OCI-LY3 (cell line): ENCODE results near the gene AKAP6.

Experiments used
- H2AFZ ChIP-seq: fragments of 200-600, 300-600 bp; shearing (Covaris generic); 2 replicates; pipeline ENCODE4 v1.6.0; 2014; ENCODE audit warnings: antibody characterized with exemption, low read depth, low read length
- H3K27ac ChIP-seq: fragments of 200-600, 300-600 bp; sonication (generic); 2 replicates; pipeline ENCODE4 v1.5.1; 2014; ENCODE audit warnings: mild to moderate bottlenecking, low read length, moderate library complexity, mixed read lengths
- H3K27me3 ChIP-seq: fragments of 200-600, 300-600 bp; sonication (generic); 2 replicates; pipeline ENCODE4 v1.6.1; 2014; ENCODE audit warnings: low read depth, low read length, mixed read lengths
- H3K36me3 ChIP-seq: fragments of 200-600, 300-600 bp; sonication (generic); replicated peaks from 2 replicates; pipeline ENCODE3; 2014; ENCODE audit warnings: low read depth, low read length, mixed read lengths
- H3K4me1 ChIP-seq: fragments of 300-600, 200-600 bp; sonication (generic); 2 replicates; pipeline ENCODE4 v1.6.1; 2014; ENCODE audit warnings: low read length, mixed read lengths
- H3K4me2 ChIP-seq: fragments of 200-600, 300-600 bp; sonication (generic); 2 replicates; pipeline ENCODE4 v1.6.1; 2014; ENCODE audit warnings: low read length, mixed read lengths
- H3K4me3 ChIP-seq: fragments of 300-600, 200-600 bp; sonication (generic); 2 replicates; pipeline ENCODE4 v1.5.1; 2014; ENCODE audit warnings: antibody characterized with exemption, mild to moderate bottlenecking, low read length, moderate library complexity
- H3K79me2 ChIP-seq: fragments of 300-600, 200-600 bp; shearing (Covaris generic); 2 replicates; pipeline ENCODE4 v1.6.1; 2014; ENCODE audit warnings: mild to moderate bottlenecking, low read length, mixed read lengths
- H3K9ac ChIP-seq: fragments of 300-600, 200-600 bp; shearing (Covaris generic); 2 replicates; pipeline ENCODE4 v1.6.0; 2014; ENCODE audit warnings: mild to moderate bottlenecking, low read length, moderate library complexity
- H3K9me3 ChIP-seq: fragments of 200-600, 300-600 bp; shearing (Covaris generic); 2 replicates; pipeline ENCODE4 v1.6.1; 2014; ENCODE audit warnings: low read length, mixed read lengths; ENCODE audit not compliant: insufficient read depth
- H4K20me1 ChIP-seq: fragments of 200-600, 300-600 bp; sonication (generic); 2 replicates; pipeline ENCODE4 v1.6.1; 2016; ENCODE audit warnings: low read length, mixed read lengths; ENCODE audit not compliant: insufficient read depth
- EZH2phosphoT487 ChIP-seq: fragments of 200-600 bp; shearing (Covaris generic); IDR thresholded peaks from 2 replicates; pipeline ENCODE4 v1.6.1; 2018; ENCODE audit warnings: antibody characterized with exemption, mixed run types, low read depth
- TF ChIP-seq, protein P1 (sequence below): fragments of 200-600, 300-600 bp; sonication (generic); IDR thresholded peaks from 2 replicates; pipeline ENCODE4 v1.5.1; 2014; ENCODE audit warnings: antibody characterized with exemption, low read length, low read depth

Gene AKAP6

DNA sequence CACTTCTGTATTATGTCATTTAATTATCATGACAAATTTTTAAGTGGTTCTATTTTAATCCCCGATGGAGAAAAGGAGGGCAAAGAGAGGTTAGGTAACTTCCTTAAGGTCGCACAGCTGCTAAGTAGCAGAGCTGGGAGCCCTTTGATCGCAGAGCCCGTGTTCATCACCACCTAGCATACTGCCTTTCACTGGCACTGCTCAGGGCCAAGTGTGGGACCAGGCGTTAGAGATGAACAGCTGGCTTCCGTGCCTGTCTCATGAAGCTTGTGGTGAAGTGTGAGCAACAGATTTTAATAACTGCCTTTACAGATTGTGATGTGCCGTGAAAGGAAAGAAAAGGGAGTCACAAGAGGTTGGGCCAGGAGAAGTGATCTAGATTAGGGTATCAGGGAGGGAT is 273.6 kb downstream of the AKAP6 start:
- H3K79me2 ChIP-seq, result no peaks in the 10 kb centered on the region
- H3K4me3 ChIP-seq, result no peak overlapping the region
- no peaks in the 10 kb centered on the region for H3K27me3 ChIP-seq
- H3K36me3 ChIP-seq, result no peaks in the 10 kb centered on the region
- no peak overlapping the region for H3K9ac ChIP-seq
- H3K4me2 ChIP-seq, result no peak overlapping the region
- peaks cover 8% of the 10 kb centered on the region for H3K4me1 ChIP-seq
- H3K9me3 ChIP-seq, result no peaks in the 10 kb centered on the region
- no peaks in the 10 kb centered on the region for H4K20me1 ChIP-seq
- H2AFZ ChIP-seq, result no peak overlapping the region
- no peak overlapping the region for H3K27ac ChIP-seq
- TF ChIP-seq, protein P1, sequence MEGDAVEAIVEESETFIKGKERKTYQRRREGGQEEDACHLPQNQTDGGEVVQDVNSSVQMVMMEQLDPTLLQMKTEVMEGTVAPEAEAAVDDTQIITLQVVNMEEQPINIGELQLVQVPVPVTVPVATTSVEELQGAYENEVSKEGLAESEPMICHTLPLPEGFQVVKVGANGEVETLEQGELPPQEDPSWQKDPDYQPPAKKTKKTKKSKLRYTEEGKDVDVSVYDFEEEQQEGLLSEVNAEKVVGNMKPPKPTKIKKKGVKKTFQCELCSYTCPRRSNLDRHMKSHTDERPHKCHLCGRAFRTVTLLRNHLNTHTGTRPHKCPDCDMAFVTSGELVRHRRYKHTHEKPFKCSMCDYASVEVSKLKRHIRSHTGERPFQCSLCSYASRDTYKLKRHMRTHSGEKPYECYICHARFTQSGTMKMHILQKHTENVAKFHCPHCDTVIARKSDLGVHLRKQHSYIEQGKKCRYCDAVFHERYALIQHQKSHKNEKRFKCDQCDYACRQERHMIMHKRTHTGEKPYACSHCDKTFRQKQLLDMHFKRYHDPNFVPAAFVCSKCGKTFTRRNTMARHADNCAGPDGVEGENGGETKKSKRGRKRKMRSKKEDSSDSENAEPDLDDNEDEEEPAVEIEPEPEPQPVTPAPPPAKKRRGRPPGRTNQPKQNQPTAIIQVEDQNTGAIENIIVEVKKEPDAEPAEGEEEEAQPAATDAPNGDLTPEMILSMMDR, result no peak
- no peak for TF ChIP-seq EZH2phosphoT487

DNA sequence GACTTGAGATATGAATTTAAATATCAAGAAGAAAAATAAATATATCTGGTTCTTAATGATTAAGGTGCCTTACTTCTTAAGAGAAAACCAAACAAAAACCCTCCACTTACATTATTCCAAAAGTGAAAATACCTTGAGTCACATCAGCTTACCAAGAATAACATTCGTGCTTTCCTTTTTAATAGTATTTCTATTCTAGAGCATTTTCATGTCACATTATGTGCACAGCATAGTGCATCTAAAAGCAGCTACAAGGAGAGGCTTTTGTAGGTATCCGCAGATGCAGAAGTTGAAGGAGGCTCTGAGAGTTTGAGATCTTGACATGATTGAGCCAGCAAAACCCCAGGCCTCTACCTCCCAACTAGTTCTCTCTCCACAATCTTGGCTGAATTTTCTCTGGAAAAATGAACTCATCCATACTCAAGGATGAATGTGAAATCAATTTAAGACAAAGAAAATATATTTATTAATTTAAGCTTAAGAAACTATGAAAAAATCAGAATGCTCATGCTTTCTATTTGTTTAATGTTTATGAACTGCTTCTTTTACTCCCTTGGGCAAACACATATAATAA is 275.0 kb downstream of the AKAP6 start:
- no peak overlapping the region for H3K27ac ChIP-seq
- no peaks in the 10 kb centered on the region for H3K27me3 ChIP-seq
- TF ChIP-seq EZH2phosphoT487, result no peak
- TF ChIP-seq, protein P1, result no peak
- H3K9me3 ChIP-seq, result no peaks in the 10 kb centered on the region
- no peaks in the 10 kb centered on the region for H4K20me1 ChIP-seq
- H3K79me2 ChIP-seq, result no peaks in the 10 kb centered on the region
- no peak overlapping the region for H3K4me2 ChIP-seq
- H3K9ac ChIP-seq, result no peak overlapping the region
- no peak overlapping the region for H2AFZ ChIP-seq
- peaks cover 8% of the 10 kb centered on the region for H3K4me1 ChIP-seq
- no peak overlapping the region for H3K4me3 ChIP-seq
- H3K36me3 ChIP-seq, result no peaks in the 10 kb centered on the region

DNA sequence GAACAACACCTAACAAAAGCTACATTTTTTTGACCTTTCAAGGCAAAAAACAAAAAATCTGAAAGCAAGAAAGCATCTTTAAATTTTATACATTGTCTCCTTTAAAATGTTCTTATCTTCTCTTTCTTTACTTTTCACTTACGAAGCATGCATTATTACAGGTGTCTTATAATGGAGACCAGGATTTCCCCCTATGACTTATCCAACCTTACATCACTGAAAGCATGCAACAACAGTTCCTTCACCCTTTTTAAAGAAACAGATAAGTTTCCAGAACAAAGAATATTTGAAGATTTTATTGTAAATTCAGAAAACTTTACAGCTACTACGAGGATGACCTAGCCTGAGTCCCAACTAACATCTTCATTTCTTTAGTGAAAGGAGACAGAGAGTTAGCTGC is 277.2 kb downstream of the AKAP6 start:
- Histone ChIP-seq H3K9ac (no peak overlapping the region), H3K9me3 (no peaks in the 10 kb centered on the region), H3K4me3 (no peak overlapping the region), H3K4me2 (peak overlapping the region; percentile 34), H4K20me1 (no peaks in the 10 kb centered on the region), H3K79me2 (no peaks in the 10 kb centered on the region), H3K27me3 (no peaks in the 10 kb centered on the region), H2AFZ (peak overlapping the region; percentile 44), H3K36me3 (no peaks in the 10 kb centered on the region), H3K27ac (no peak overlapping the region), H3K4me1 (peaks cover 8% of the 10 kb centered on the region)
- TF ChIP-seq EZH2phosphoT487, result no peak

DNA sequence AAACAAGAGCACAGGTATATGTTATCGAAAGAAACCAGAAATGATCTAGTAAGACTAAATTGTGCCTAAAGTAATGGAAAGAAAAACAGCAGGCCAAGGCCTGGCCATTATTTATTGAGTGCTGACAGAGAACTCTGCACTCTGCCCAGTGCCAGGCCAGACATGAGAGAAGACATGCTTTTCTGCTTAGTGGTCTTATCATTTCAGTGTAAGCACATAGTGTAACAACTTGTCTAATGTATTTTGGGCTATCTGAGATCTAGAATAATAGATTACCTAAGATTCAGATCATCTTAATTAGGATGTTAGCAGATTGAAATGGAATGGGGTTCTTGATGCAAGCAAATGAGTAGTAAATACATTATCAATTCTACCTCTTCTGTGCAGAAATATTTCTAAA is 278.3 kb downstream of the AKAP6 start:
- Histone ChIP-seq H3K4me2 (no peak overlapping the region), H3K27ac (no peak overlapping the region), H3K27me3 (no peaks in the 10 kb centered on the region), H3K9me3 (no peaks in the 10 kb centered on the region), H3K4me3 (no peak overlapping the region), H3K4me1 (peaks cover 8% of the 10 kb centered on the region), H4K20me1 (no peaks in the 10 kb centered on the region), H3K9ac (no peak overlapping the region), H3K79me2 (no peaks in the 10 kb centered on the region), H2AFZ (no peak overlapping the region), H3K36me3 (no peaks in the 10 kb centered on the region)
- TF ChIP-seq, protein P1, result no peak
- no peak for TF ChIP-seq EZH2phosphoT487
